Gastrocnemius medialis (tissue), 4 donors: ENCODE results near the gene CIDEB. TPM values are rescaled to one million over a fixed set of nuclear protein-coding genes. Genes with fewer than 3 reads are reported as not detected.

Experiments
- ATAC-seq, 2 donors: fragments of 150-250 bp; one replicate each; pipeline ENCODE4 v1.9.1; 2016
- DNase-seq, 2 donors: peaks; one replicate each; pipeline ENCODE4 v3.0.0-alpha.2; 2019
- H3K27ac ChIP-seq, 4 donors: fragments of 200-600 bp; sonication (generic); 1 replicate in 1 of 4; 2 replicates in 3 of 4; pipeline ENCODE4 v1.5.1; 2016 to 2018; ENCODE audit warnings: mild to moderate bottlenecking in 2 of 4, moderate library complexity in 1 of 4
- H3K27me3 ChIP-seq, 3 donors: fragments of 200-600 bp; sonication (generic) in 2 of 3; 1 replicate in 1 of 3; 2 replicates in 2 of 3; pipeline versions ENCODE4 v1.5.1 to v1.6.0; 2016 to 2019; ENCODE audit warnings: mild to moderate bottlenecking in 1 of 3, moderate library complexity in 1 of 3
- H3K36me3 ChIP-seq, 2 donors: fragments of 200-600 bp; sonication (generic) in 1 of 2; one replicate each; pipeline ENCODE4 v1.5.1; 2017 to 2018
- H3K4me1 ChIP-seq, 2 donors: fragments of 200-600 bp; sonication (generic) in 1 of 2; one replicate each; pipeline ENCODE4 v1.5.1; 2016 to 2017; ENCODE audit warnings: mild to moderate bottlenecking in 2 of 2
- H3K4me3 ChIP-seq, 4 donors: fragments of 200-600 bp; sonication (generic) in 3 of 4; 1 replicate in 1 of 4; 2 replicates in 3 of 4; pipeline ENCODE4 v1.5.1; 2016 to 2019; ENCODE audit warnings: mild to moderate bottlenecking in 2 of 4
- H3K9me3 ChIP-seq, 3 donors: fragments of 200-600 bp; sonication (generic) in 2 of 3; 1 replicate in 1 of 3; 2 replicates in 2 of 3; pipeline ENCODE4 v1.5.1; 2016 to 2019
- CTCF ChIP-seq, 5 experiments: fragments of 450-650 bp in 3 of 5; fragments of 200-600 bp in 2 of 5; sonication (generic) in 2 of 5; IDR thresholded peaks in 4 of 5; conservative IDR thresholded peaks in 1 of 5; 1 replicate in 4 of 5; 2 replicates in 1 of 5; pipeline ENCODE4 v1.5.1; 2016 to 2019; ENCODE audit warnings: antibody characterized with exemption in 5 of 5, mild to moderate bottlenecking in 3 of 5, moderate library complexity in 3 of 5
- POLR2A ChIP-seq, 2 donors: fragments of 450-650 bp; IDR thresholded peaks; one replicate each; pipeline ENCODE4 v1.6.1; 2017; ENCODE audit warnings: antibody characterized with exemption in 2 of 2, mild to moderate bottlenecking in 2 of 2, moderate library complexity in 2 of 2
- in situ Hi-C, 4 donors: fragments of 200-750 bp; cut with MboI; loops; one replicate each; pipeline versions ENCODE4 v1.15.0 to v1.8.0; 2017; ENCODE audit warnings: low sequenced_read_pairs in 4 of 4
- intact Hi-C: fragments of 100-400 bp; cut with DNase I; formaldehyde crosslinking; loops from one replicate; pipeline ENCODE4 v1.15.1; 2023; ENCODE audit warnings: low total_unique reads
- total RNA-seq, 4 donors: library from RNA; depleted of rRNA; stranded (reverse); fragments of >200 nt; gene quantifications; one replicate each; pipeline versions ENCODE4 v1.1.0 to v1.2.3, GENCODE V29; 2016

CIDEB gene
- total RNA-seq, 4 donors from 2014 or later, result 0.39 to 1.5 (median 0.88) TPM

- H3K4me1 ChIP-seq, result no peaks in the 10 kb centered on the region
- no peaks in the 10 kb centered on the region for H3K9me3 ChIP-seq
- H3K4me3 ChIP-seq, result no peak overlapping the region
- DNase-seq (no peak), ATAC-seq (no peak)
- intact Hi-C loops (loop anchor here (10.0 kb wide), 1 partner anchor 125 kb away; the partner anchor contains the start of gene IRF9), in situ Hi-C loops (loop anchor here in 1 of 4 donors (10.0 kb wide), 1 partner anchor 45 kb away; the partner anchor contains the start of gene TINF2)
- peaks cover 0 to 31% of the 10 kb centered on the region in 2 donors for H3K36me3 ChIP-seq
- no peaks in the 10 kb centered on the region for H3K27me3 ChIP-seq
- H3K27ac ChIP-seq, result no peak overlapping the region
- TF ChIP-seq CTCF (IDR thresholded peaks at IDR 0.05 in 4 of 5, conservative IDR thresholded peaks at IDR 0.05 in 1 of 5) (no peak), POLR2A (IDR thresholded peaks at IDR 0.05) (no peak)
Observed at GRCh38 chr14:24289649-24290280, 18.0 kb downstream of the CIDEB start.

- TF ChIP-seq CTCF (IDR thresholded peaks at IDR 0.05 in 4 of 5, conservative IDR thresholded peaks at IDR 0.05 in 1 of 5), result no peak
- no peak for TF ChIP-seq POLR2A (IDR thresholded peaks at IDR 0.05)
- Histone ChIP-seq H3K9me3 (no peaks in the 10 kb centered on the region), H3K4me1 (no peaks in the 10 kb centered on the region), H3K36me3 (peaks cover 0 to 24% of the 10 kb centered on the region in 2 donors), H3K4me3 (no peak overlapping the region), H3K27me3 (no peaks in the 10 kb centered on the region), H3K27ac (no peak overlapping the region)
- intact Hi-C loops (no loop called here), in situ Hi-C loops (no loop called here)
- ATAC-seq (no peak), DNase-seq (no peak)
Observed at GRCh38 chr14:24286996-24287395, 20.8 kb downstream of the CIDEB start.

- no peaks in the 10 kb centered on the region for H3K27me3 ChIP-seq
- H3K4me1 ChIP-seq, result no peaks in the 10 kb centered on the region
- H3K4me3 ChIP-seq, result no peak overlapping the region
- peaks cover 0 to 7% of the 10 kb centered on the region in 2 donors for H3K36me3 ChIP-seq
- no peak for TF ChIP-seq POLR2A (IDR thresholded peaks at IDR 0.05)
- TF ChIP-seq CTCF (IDR thresholded peaks at IDR 0.05 in 4 of 5, conservative IDR thresholded peaks at IDR 0.05 in 1 of 5), result no peak
- DNase-seq (no peak), ATAC-seq (no peak)
- intact Hi-C loops, result no loop called here
- no peaks in the 10 kb centered on the region for H3K9me3 ChIP-seq
- no peak overlapping the region for H3K27ac ChIP-seq
- in situ Hi-C loops, result no loop called here
Observed at GRCh38 chr14:24285351-24285750, 22.4 kb downstream of the CIDEB start.

- no peaks in the 10 kb centered on the region for H3K36me3 ChIP-seq
- no peak overlapping the region for H3K4me3 ChIP-seq
- H3K9me3 ChIP-seq, result no peaks in the 10 kb centered on the region
- no peaks in the 10 kb centered on the region for H3K27me3 ChIP-seq
- intact Hi-C loops, result no loop called here
- H3K4me1 ChIP-seq, result no peaks in the 10 kb centered on the region
- H3K27ac ChIP-seq, result no peak overlapping the region
- no peak for ATAC-seq
- no peak for TF ChIP-seq CTCF (IDR thresholded peaks at IDR 0.05 in 4 of 5, conservative IDR thresholded peaks at IDR 0.05 in 1 of 5)
- TF ChIP-seq POLR2A (IDR thresholded peaks at IDR 0.05), result no peak
- in situ Hi-C loops, result no loop called here
- no peak for DNase-seq
Observed at GRCh38 chr14:24284501-24285035, 23.2 kb downstream of the CIDEB start.
